HG03432 (cell line): Measurements from ENCODE around the gene NUFIP2.
A peak's percentile ranks its signal among the peaks of the same experiment; 100 is the strongest.
"Not testable (repeated sequence)": the region's sequence is repeated elsewhere in the genome, so short reads cannot be mapped to it uniquely, and the experiment has no call there.

Source experiments
- ATAC-seq: cut with Tn5 transposase; IDR thresholded peaks from one replicate; pipeline ENCODE4 v1.9.1; 2021; ENCODE audit warnings: mild to moderate bottlenecking, moderate library complexity; ENCODE audit not compliant: unreplicated experiment

The NUFIP2 gene, protein sequence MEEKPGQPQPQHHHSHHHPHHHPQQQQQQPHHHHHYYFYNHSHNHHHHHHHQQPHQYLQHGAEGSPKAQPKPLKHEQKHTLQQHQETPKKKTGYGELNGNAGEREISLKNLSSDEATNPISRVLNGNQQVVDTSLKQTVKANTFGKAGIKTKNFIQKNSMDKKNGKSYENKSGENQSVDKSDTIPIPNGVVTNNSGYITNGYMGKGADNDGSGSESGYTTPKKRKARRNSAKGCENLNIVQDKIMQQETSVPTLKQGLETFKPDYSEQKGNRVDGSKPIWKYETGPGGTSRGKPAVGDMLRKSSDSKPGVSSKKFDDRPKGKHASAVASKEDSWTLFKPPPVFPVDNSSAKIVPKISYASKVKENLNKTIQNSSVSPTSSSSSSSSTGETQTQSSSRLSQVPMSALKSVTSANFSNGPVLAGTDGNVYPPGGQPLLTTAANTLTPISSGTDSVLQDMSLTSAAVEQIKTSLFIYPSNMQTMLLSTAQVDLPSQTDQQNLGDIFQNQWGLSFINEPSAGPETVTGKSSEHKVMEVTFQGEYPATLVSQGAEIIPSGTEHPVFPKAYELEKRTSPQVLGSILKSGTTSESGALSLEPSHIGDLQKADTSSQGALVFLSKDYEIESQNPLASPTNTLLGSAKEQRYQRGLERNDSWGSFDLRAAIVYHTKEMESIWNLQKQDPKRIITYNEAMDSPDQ

DNA sequence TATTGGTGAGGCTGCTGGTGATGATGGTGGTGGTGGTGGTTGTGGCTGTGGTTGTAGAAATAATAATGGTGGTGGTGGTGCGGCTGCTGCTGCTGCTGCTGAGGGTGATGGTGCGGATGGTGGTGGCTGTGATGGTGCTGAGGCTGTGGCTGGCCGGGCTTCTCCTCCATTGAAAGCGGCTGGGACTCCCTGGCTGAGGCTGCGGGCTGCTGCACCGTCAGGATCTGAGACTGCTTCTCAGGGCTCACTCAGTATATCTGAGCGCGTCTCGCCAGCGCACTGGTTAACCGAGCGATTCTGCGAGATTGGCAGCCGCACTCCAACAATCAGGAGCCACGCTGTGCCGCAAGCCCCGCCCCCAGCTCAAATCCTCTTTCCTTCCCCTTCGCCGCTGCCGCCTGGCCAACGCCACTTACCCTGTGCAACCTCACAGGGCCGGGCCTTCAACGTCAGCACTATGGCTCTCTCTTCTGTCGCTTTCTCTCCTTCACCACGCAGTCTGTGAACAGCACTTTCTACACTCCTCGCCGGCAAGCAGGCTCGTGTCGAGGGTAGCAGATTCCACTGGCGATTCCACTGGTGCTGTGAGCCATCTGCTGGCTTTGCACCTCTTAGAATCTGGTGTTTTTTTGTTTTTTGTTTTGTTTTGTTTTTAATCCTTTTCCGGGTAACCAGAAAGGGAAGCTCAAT lies at the start of gene NUFIP2:
NUFIP2 (minus strand) TSS at position 259 of the 690 bp plus-strand sequence; CDS start at position 170, 89 bp downstream.
- peak; percentile 84 for ATAC-seq

DNA sequence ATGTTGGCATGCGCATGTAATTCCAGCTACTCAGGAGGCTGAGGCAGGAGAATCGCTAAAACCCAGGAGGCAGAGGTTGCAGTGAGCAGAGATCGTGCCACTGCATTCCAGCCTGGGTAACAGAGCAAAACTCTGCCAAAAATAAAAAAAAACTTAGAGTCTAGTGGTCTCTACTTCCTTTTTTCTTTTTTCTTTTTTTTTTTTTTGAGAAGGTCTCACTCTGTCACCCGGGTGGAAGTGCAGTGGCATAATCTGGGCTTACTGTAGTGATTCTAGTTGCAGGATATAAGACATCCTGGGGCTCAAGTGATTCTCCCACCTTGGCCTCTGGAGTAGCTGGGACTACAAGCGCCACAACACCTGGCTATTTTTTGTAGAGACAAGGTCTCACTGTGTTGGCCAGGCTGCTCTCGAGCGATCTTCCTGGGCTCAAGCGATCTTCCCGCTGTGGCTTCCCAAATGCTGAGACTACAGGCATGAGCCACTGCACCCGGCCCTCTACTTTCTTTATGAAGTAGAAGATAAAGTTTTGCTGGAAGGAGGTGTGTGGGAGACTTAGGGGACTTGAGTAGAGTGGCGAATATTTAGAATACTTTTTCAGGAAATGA lies 48.3 kb upstream of the NUFIP2 start:
- no peak for ATAC-seq

DNA sequence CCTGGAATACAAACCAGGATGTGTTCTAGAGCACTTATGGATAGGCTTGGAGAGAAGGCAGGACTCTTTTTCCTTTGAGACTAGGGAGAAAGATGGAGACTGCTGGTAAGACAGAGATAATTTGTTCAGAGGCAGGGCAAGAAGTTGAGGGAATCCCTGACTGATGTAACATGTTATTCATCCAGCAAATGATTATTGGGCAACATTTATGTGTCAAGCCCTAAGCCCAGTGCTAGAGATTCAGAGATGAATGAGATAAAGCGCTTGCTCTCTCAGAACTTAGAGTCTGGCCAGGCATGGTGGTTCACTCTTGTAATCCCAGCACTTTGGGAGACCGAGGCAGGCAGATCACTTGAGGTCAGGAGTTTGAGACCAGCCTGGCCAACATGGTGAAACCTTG lies 47.8 kb upstream of the NUFIP2 start:
- no peak for ATAC-seq

DNA sequence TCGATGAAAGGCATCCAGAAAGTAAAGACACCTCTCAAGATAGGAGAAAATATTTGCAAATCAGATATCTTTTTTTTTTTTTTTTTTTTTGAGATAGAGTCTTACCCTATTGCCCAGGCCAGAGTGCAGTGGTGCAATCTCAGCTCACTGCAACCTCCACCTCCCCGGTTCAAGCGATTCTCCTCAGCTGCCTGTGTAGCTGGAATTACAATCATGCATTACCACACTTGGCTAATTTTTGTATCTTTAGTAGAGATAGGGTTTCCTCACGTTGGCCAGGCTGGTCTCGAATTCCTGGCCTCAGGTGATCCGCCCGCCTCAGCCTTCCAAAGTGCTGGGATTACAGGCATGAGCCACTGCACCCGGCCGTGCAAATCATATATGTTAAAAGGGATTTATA lies 45.1 kb upstream of the NUFIP2 start:
- ATAC-seq: not testable (repeated sequence)

DNA sequence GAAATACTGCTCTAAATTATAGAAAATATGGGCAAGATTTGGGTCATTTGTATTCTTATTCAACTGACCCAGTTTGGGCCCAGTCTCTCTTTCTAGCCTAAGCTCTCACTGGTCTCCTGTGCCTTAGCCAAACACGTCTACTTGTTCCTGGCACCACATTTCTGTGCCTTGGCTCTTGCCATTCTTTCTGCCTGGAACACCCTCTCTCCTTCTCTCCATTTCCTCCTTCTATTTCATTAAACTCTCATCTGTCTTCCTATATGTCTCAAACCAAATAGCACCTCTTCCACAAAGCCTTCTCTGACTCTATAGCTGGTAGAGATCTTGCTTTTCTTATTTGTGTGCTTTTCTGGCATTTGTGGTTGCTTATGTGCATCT lies 37.7 kb upstream of the NUFIP2 start:
- ATAC-seq: no peak

DNA sequence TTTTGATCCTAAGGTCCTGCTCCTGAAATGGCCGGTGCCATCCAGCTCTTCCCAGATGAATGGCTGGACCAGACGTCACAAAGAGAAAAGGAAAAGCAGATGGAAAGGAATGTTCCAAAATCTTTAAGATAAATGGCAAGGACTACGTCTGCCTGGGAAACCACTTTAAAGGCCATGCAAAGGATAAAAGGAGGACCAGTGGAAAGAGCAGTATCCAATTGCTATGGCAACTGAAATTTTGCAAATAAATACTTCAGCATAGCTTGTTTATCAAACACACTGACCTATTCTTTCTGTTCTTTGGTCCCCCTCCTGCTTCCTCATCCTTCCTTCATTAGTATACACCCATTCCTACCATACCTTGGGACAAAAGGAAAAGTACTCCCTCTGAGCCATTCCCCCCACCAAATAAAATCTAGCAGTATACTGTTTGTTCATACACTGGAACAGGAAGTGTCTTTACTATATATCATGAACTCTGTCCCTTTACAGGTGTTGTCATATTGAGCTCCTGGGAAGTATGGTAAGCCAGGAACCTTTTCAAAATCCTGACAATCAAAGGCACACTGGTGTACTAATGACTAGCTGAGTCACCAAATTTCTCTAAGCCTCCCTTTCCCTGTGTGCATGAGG lies 37.2 kb upstream of the NUFIP2 start:
- no peak for ATAC-seq

DNA sequence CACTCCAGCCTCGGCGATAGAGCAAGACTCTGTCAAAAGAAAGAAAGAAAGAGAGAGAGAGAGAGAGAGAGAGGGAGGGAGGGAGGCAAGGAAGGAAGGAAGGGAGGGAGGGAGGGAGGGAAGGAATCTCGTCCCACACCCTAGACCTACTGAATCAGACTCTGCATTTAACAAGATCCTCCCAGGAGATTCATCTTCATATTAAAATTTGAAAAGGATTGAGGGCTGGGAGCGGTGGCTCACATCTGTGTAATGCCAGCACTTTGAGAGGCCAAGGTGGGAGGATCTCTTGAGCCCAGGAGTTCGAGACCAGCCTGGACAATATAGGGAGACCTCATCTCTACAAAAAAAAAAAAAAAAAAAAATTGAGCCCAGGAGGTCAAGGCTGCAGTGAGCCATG lies 33.5 kb upstream of the NUFIP2 start:
- ATAC-seq: no peak

DNA sequence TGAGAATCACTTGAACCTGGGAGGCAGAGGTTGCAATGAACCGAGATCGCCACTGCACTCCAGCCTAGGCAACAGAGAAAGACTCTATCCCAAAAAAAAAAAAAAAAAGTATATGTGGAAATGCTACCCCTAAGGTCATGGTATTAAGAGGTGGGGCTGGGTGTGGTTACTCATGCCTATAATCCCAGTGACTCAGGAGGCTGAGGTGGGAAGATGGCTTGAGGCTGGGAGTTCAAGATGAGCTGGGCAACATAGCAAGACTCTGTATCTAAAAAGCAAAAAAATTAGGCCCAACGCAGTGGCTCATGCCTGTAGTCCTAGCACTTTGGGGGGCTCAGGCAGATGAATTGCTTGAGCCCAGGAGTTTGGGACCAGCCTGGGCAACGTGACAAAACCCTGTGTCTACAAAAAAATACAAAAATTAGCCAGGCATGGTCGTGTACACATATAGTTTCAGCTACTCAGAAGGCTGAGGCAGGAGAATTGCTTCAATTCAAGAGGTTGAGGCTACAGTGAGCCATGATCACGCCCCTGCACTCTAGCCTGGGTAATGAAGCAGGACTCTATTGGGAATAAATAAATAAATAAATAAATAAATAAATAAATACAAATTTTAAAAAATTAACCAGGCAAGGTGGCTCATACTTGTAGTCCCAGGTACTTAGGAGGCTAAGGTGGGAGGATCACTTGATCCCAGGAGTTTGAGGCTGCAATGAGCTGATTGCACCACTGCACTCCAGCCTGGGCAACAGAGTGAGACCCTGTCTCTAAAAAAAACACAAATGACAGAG lies 32.3 kb upstream of the NUFIP2 start:
- ATAC-seq: no peak

DNA sequence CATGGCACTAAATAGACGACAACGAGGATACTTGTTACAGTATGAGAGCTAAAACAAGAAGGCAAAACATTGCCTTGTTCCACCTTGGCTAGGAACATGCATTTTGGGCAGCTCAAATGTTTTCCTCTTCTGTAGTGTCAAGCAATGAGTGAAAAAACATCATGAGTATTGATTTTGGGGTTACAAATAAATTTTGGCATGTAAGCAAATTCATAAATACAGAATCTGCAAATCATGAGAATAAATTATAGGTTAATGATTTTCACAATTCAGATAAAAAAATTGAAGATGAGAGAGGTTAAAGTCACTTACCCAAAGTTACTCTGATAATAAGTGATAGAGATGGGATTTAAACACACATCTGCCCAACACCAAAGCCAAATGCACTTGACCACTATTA lies 28.4 kb upstream of the NUFIP2 start:
- no peak for ATAC-seq

DNA sequence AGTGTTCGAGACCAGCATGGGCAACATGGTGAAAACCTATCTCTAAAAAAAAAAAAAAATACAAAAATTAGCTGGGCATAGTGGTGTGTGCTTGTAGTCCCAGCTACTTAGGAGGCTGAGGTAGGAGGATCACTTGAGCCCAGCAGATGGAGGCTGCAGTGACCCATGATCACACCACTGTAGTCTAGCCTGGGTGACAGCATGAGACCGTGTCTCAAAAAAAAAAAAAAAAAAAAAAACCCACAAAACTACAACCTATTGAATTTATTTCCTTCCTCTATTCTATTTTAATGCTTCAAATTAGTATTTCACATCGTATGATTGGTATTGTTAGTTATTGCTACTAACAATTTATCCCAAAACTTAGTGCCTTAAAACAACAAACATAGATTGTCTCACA lies 9.4 kb upstream of the NUFIP2 start:
- no peak for ATAC-seq

DNA sequence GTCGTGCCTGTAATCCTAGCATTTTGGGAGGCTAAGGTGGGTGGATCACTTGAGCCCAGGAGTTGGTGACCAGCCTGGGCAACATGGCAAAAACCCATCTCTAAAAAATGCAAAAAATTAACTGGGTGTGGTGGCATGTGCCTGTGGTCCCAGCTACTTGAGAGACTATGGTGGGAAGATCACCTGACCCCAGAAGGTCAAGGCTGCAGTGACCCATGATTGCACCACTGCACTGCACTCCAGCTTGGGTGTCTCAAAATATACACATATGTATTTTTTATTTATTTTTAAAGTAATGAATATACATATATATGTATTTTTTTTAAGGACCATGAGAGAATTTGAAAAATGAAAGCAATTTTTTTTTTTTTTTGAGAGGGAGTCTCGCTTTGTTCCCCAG lies 5.1 kb upstream of the NUFIP2 start:
- ATAC-seq: no peak

DNA sequence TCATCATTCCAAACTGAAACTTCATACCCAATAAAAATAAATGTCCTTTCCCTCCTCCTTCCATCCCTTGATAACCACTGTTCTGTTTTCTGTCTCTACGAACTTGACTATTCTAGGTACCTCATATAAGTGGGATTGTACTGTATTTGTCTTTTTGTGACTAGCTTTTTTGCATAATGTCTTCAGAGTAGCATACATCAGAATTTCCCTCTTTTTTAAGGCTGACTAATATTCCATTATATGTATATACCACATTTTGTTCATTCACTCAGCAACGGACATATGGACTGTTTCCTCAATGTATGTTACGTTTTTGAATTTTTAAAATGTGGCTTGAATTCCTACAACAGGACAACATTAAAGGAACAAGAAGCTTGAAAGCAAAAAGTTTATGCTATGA lies 1.5 kb upstream of the NUFIP2 start:
- ATAC-seq: no peak

DNA sequence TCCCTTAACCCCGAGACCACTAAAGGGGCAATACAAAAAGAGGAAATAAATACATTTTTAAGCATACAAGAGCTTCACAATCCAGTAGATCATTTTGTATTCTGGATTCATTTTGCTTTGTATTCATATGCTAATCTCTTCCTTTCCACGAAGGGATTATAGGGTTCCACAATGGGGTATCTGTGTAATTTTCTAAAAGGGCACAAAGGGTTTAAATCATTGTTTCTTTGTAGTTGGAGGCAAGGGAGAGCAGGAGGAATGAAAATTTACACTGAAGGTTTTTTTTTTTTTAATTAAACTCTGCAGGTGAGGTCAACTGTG lies 592 bp upstream of the NUFIP2 start:
- ATAC-seq: no peak

DNA sequence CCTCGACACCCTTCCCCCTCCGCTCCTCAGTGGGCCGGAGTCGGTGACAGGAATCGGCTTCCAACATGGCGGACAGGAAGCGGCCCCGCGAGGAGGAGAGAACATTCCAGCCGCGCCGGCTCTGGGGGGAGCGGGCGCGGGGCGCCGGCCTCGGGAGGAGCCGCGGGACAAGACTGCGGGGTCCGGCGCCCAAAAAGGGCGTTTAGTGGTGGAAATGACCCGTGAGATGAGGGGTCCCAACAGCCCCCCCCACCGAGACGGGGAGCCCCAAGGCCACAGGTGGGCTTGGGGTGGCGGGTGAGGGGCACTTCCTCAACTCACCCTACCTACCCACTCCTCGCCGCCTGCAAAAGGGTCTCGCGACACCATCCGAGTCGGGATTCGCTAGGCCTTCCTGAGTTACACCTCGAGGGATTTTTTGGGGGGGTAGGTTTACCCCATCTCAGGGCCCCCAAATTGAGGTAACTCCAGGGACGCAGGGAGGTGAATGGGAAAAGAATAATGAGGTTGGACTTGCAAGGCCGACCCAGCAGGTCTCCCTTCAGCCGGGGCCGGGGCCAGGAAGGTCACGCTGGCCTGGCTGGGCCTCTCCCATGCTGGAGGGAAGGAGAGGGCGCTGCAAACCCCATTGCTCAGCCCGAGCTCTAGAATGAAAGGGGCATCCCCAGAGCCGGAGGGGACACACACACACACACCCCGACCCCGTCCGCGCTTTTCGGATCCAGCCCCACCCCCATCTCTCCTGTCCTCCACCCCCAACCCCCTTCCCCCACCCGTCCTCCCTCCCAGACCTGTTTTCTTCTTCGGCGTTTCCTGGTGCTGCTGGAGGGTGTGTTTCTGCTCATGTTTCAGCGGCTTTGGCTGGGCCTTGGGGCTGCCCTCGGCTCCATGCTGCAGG lies 707 bp downstream of the NUFIP2 start:
- peak; percentile 29 for ATAC-seq

DNA sequence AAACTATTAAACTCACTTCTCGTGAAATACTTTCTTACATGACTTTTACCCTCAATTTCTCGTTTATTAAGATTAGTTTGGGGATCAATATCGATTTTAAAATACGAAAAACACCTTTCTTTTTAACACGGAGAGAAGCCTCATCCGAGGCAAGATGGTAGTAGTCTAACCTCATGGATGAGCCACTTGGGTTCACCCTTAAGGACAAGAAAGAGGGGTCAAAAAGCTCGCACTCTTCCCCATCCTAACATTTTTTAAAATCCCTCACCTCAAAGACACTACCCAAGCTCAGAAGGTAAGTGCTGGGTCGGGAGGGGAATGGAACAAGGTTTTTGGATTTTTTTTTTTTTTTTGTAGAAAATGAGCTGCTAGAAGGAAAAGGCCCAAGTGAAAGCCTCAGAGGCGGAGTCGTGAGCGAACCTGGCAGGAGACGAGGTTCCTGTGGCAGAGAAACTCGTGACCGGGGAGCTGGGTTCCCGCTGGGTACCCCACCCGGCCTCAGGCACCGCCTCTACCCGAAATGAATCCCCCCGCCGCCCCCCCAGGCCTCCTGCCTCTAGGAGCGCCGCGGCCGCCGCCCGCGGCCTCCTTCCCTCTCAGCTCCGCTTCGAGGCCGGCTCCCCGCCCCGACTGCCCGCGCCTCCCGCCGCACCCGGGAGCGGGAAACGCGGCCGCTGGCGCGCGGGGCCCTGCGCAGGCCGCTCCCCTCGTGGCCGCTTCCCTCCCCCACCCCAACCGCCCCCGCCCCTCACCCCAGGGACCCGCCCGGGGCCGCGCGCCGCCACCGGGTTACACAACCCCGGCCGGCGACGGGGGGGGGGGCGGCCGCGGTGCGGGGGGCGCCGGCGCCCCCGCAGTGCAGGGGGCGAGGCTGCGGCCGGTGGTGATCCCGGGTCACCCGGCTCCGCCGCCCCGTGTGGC lies 1.6 kb downstream of the NUFIP2 start:
- peak; percentile 21 for ATAC-seq

DNA sequence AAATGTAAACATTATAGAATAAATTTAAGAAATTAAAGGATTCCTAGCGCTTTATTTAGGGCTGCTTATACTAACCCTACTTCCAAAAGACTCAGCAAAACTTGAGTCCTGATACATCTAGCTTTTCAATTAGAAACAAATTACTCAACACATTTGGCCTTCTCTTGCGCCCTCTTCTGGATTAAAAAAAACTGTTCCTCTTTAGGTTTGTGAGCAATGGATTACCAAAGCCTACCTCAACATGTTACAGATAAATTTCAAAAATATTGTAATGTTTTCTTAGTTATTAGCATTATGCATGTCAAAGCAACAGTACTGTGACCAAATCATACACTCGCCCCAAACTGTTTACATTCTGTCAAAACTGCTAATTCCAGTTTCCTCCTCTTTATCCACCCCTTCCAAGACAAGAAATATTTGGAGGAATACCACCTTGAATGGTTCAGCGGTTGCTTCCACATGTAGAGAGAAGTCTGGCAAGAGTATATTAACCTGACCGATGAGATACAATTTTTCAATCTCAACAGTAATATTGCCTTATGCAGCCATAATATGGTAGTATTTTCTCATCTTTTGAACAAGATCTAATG lies 2.7 kb downstream of the NUFIP2 start:
- no peak for ATAC-seq

DNA sequence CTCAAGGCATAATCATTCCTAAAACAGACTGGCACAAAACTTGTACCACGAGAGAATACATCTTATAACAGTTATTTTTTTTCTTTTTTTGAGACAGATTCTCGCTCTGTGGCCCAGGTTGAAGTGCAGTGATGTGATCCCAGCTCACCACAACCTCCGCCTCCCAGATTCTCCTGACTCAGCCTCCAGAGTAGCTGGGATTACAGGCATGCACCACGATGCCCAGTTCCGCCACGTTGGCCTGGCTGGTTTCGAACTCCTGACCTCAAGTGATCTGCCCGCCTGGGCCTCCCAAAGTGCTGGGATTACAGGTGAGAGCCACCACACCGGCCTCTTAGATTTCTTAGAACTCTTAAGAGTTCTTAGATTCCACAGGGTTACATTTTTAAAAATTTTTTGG lies 4.1 kb downstream of the NUFIP2 start:
- no peak for ATAC-seq

DNA sequence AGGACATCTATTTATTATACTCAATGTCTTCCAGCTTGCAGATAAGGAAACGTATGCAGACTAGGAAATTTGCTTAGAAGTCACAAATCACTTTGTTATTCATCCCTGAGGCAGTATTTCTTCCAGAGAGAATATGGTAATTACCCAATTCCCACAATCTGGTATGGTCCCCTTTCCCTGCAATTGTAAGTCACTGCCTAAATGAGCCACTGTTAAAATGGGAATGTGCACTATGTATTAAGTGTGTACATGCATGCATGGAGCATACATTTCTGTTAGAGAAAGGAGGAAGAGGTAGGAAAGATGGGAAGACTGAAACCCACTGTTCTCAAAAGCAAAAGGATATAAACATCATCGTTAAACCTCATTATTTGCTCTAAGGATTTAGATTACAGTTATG lies 10.0 kb downstream of the NUFIP2 start:
- no peak for ATAC-seq
